ENCODE results near the gene DSTYK. TPM values are rescaled to one million over a fixed set of nuclear protein-coding genes. Genes with fewer than 3 reads are reported as not detected.
A peak's percentile ranks its signal among the peaks of the same experiment; 100 is the strongest.

DSTYK gene
- polyA plus RNA-seq, 6 donors from 2014 or later: 4.5 to 7.6 (median 5.8) TPM

- peaks cover 6 to 19% (median 8%) of the 10 kb centered on the region in 3 donors for H3K4me1 Mint-ChIP-seq
- DNase-seq (no peak), ATAC-seq (ENCODE audit: low read depth in 2 of 2) (no peak)
- H3K27ac Mint-ChIP-seq: peak overlapping the region in 2 of 6 donors; percentile 0 to 60
- no peak overlapping the region for H3K4me3 Mint-ChIP-seq
- H3K27me3 Mint-ChIP-seq: no peaks in the 10 kb centered on the region
- H3K36me3 Mint-ChIP-seq: peaks cover 17 to 20% of the 10 kb centered on the region in 2 donors
- H3K9me3 Mint-ChIP-seq: no peaks in the 10 kb centered on the region
Measured at GRCh38 chr1:205144046-205144720, 67.3 kb downstream of the DSTYK start.

- H3K27ac Mint-ChIP-seq: peak overlapping the region in 1 of 6 donors; percentile 67
Measured at GRCh38 chr1:205142102-205142469, 69.4 kb downstream of the DSTYK start.

GRCh38 chr1:205141236-205142101 is 70.0 kb downstream of the DSTYK start:
- Mint-ChIP-seq H3K36me3 (no peaks in the 10 kb centered on the region), H3K27me3 (no peaks in the 10 kb centered on the region), H3K27ac (no peak overlapping the region), H3K9me3 (no peaks in the 10 kb centered on the region), H3K4me3 (no peak overlapping the region), H3K4me1 (peaks cover 19 to 35% (median 21%) of the 10 kb centered on the region in 3 donors)
- DNase-seq (peak; percentile 53), ATAC-seq (ENCODE audit: low read depth in 2 of 2) (peak; percentile 86 to 88)

More at GRCh38 chr1:205142102-205142469, 69.4 kb downstream of the DSTYK start:
- no peak overlapping the region for H3K4me3 Mint-ChIP-seq
- DNase-seq: no peak
- H3K27me3 Mint-ChIP-seq: no peaks in the 10 kb centered on the region
- H3K36me3 Mint-ChIP-seq: peaks cover 0 to 4% of the 10 kb centered on the region in 2 donors
- no peaks in the 10 kb centered on the region for H3K9me3 Mint-ChIP-seq
- peaks cover 19 to 35% (median 21%) of the 10 kb centered on the region in 3 donors for H3K4me1 Mint-ChIP-seq
- ATAC-seq (ENCODE audit: low read depth in 2 of 2): no peak

GRCh38 chr1:205140113-205140512 is 71.4 kb downstream of the DSTYK start:
- Mint-ChIP-seq H3K27ac (no peak overlapping the region), H3K4me3 (peak overlapping the region in 1 of 8 donors; percentile 2), H3K36me3 (no peaks in the 10 kb centered on the region), H3K27me3 (no peaks in the 10 kb centered on the region), H3K9me3 (no peaks in the 10 kb centered on the region), H3K4me1 (peaks cover 19 to 35% (median 21%) of the 10 kb centered on the region in 3 donors)
- DNase-seq: no peak
- ATAC-seq (ENCODE audit: low read depth in 2 of 2): no peak

- Mint-ChIP-seq H3K27ac (peak overlapping the region in 3 of 6 donors; percentile 49 to 73 (median 54)), H3K9me3 (no peaks in the 10 kb centered on the region), H3K36me3 (no peaks in the 10 kb centered on the region), H3K4me3 (no peak overlapping the region), H3K27me3 (no peaks in the 10 kb centered on the region), H3K4me1 (peaks cover 19 to 41% (median 21%) of the 10 kb centered on the region in 3 donors)
- no peak for DNase-seq
- ATAC-seq (ENCODE audit: low read depth in 2 of 2): no peak
Measured at GRCh38 chr1:205137901-205138300, 73.6 kb downstream of the DSTYK start.

DNA sequence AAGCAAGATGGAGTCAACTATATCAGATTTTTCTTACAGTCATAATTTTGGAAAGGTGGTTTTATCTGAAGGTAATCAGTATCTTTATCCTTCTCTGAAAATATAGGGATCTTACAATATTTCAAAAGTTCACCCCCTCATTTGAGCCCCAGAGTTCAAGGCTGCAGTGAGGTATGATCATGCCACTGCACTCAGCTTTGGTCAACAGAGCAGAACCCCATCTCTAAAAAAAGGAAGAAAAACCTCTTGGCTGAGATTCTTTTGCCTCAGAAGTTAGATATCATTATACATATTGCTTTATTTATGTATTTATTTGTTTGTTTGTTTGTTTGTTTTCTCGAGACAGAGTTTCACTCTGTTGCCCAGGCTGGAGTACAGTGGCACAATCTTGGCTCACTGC is 78.2 kb downstream of the DSTYK start:
- H3K4me1 Mint-ChIP-seq: peaks cover 6 to 15% (median 6%) of the 10 kb centered on the region in 3 donors
- no peak for DNase-seq
- peak overlapping the region in 2 of 6 donors; percentile 12 to 39 for H3K27ac Mint-ChIP-seq
- ATAC-seq (ENCODE audit: low read depth in 2 of 2): peak; percentile 62 to 66
- no peaks in the 10 kb centered on the region for H3K36me3 Mint-ChIP-seq
- no peaks in the 10 kb centered on the region for H3K9me3 Mint-ChIP-seq
- no peak overlapping the region for H3K4me3 Mint-ChIP-seq
- no peaks in the 10 kb centered on the region for H3K27me3 Mint-ChIP-seq

- ATAC-seq (ENCODE audit: low read depth in 2 of 2): no peak
- Mint-ChIP-seq H3K4me1 (peaks cover 5 to 15% (median 10%) of the 10 kb centered on the region in 3 donors), H3K36me3 (no peaks in the 10 kb centered on the region), H3K4me3 (no peak overlapping the region), H3K27me3 (no peaks in the 10 kb centered on the region), H3K27ac (no peak overlapping the region), H3K9me3 (no peaks in the 10 kb centered on the region)
- no peak for DNase-seq
Measured at GRCh38 chr1:205129447-205130029, 82.0 kb downstream of the DSTYK start.

DNA sequence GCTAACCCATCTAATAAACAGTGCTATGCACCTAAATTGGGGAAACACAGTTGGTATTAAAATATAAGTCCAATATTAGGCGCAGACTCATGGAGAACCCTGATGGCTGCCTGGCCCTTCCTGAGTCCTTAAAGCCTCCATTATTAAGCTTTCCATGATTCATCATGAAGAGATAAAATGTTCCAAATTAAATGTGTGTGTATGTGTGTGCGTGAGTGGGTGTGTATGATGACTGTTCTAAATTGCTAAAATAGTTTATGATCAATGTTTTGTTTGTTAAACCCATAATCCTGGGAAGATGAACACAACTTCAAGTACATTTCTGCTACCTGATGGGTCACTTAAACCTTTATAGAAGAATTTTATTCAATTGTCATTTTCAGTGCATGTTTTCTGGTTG is 83.5 kb downstream of the DSTYK start:
- Mint-ChIP-seq H3K9me3 (no peaks in the 10 kb centered on the region), H3K27me3 (no peaks in the 10 kb centered on the region), H3K36me3 (no peaks in the 10 kb centered on the region), H3K27ac (no peak overlapping the region), H3K4me1 (peaks cover 5 to 17% (median 11%) of the 10 kb centered on the region in 3 donors), H3K4me3 (no peak overlapping the region)
- no peak for ATAC-seq (ENCODE audit: low read depth in 2 of 2)
- no peak for DNase-seq

- no peak for DNase-seq
- ATAC-seq (ENCODE audit: low read depth in 2 of 2): no peak
- Mint-ChIP-seq H3K36me3 (no peaks in the 10 kb centered on the region), H3K27me3 (no peaks in the 10 kb centered on the region), H3K9me3 (no peaks in the 10 kb centered on the region), H3K4me3 (no peak overlapping the region), H3K4me1 (peaks cover 5 to 18% (median 11%) of the 10 kb centered on the region in 3 donors), H3K27ac (no peak overlapping the region)
Measured at GRCh38 chr1:205127646-205128045, 83.9 kb downstream of the DSTYK start.

DNA sequence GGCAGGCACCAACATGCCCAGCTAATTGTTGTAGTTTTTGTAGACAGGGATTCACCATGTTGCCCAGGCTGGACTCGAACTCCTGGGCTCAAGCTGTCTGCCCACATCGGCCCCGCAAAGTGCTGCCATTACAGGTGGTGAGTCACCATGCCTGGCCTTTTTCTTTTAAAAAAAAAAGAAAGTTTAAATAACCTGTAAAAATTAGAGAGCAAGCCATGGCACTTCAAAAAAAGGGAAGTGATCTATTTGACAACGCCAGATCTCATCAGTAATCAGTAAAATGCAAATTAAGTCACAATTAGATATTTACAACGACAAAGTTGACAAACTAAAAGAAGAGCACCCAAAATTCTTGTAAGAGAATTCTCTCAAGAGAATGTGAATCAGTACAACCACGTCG is 86.8 kb downstream of the DSTYK start:
- H3K4me1 Mint-ChIP-seq: peaks cover 30 to 44% (median 32%) of the 10 kb centered on the region in 3 donors
- H3K27me3 Mint-ChIP-seq: no peaks in the 10 kb centered on the region
- peak; percentile 32 for DNase-seq
- peak overlapping the region in 5 of 8 donors; percentile 32 to 77 (median 47) for H3K4me3 Mint-ChIP-seq
- H3K27ac Mint-ChIP-seq: peak overlapping the region in 4 of 6 donors; percentile 44 to 84 (median 60)
- ATAC-seq (ENCODE audit: low read depth in 2 of 2): peak; percentile 8 to 22
- no peaks in the 10 kb centered on the region for H3K9me3 Mint-ChIP-seq
- H3K36me3 Mint-ChIP-seq: no peaks in the 10 kb centered on the region

DNA sequence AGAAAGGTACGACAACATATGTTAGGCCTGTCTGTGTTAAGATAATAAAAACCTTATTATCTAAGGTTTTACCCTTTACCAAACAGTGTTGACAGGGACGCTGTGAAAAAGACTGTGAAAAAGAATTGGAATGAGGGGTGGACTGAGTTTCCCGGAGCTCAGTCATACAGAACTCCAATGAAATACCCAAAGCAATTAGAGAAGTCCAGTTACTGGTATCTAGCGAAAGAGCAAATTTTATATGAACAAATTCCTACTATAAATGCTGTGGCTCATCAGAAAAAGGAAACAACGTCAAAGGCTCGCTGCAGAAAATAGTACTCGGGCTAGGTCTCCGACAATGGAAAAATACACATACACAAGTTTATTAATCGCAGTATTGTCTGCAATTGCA is 89.0 kb downstream of the DSTYK start:
- Mint-ChIP-seq H3K36me3 (no peaks in the 10 kb centered on the region), H3K9me3 (no peaks in the 10 kb centered on the region), H3K4me3 (peak overlapping the region; percentile 96 to 100 (median 99)), H3K27me3 (no peaks in the 10 kb centered on the region), H3K27ac (peak overlapping the region; percentile 100), H3K4me1 (peaks cover 40 to 58% (median 49%) of the 10 kb centered on the region in 3 donors)
- DNase-seq (no peak), ATAC-seq (ENCODE audit: low read depth in 2 of 2) (no peak)

- Mint-ChIP-seq H3K4me1 (peaks cover 40 to 58% (median 49%) of the 10 kb centered on the region in 3 donors), H3K27me3 (no peaks in the 10 kb centered on the region), H3K36me3 (no peaks in the 10 kb centered on the region), H3K4me3 (peak within 1 kb of the TSS; percentile 96 to 100 (median 99)), H3K27ac (peak within 1 kb of the TSS; percentile 100), H3K9me3 (no peaks in the 10 kb centered on the region)
- ATAC-seq (ENCODE audit: low read depth in 2 of 2): peak; percentile 90 to 91
- peak; percentile 96 for DNase-seq
Measured at GRCh38 chr1:205121660-205122488, 89.6 kb downstream of the DSTYK start, which contains the start of gene RBBP5. RBBP5 (minus strand) TSS chr1:205121978; CDS start chr1:205121873, 105 bp downstream.

All from naive B cell (primary cell).